Right ventricle myocardium inferior (tissue), 1 donor: ENCODE data around the gene GHRHR. TPM values are rescaled to one million over a fixed set of nuclear protein-coding genes. Genes with fewer than 3 reads are reported as not detected.

Experiments used
- ATAC-seq: fragments of 200-7000 bp; cut with Tn5 transposase; one replicate; pipeline ENCODE4 v1.9.1; 2020; ENCODE audit warnings: mild to moderate bottlenecking, moderate library complexity
- DNase-seq: peaks from one replicate; pipeline ENCODE4 v3.0.0; 2021; ENCODE audit errors: missing footprints
- intact Hi-C: fragments of 100-400 bp; cut with DNase I; formaldehyde crosslinking; loops from one replicate; pipeline ENCODE4 v1.11.0; 2022
- total RNA-seq: library from RNA; stranded (reverse); fragmentation: NEBNext Ultra II Directional; extraction: Animal tissue kit (Norgen Biotek cat#: 25700); gene quantifications from one replicate; pipeline ENCODE4 v1.2.1, GENCODE V29; 2021
- donor health status: DM: no; HTN: yes; CAD: no; lungs with severe emphysema.

The GHRHR gene
- total RNA-seq, 1 donor from 2014 or later = not detected

- no peak for ATAC-seq
- DNase-seq = no peak
- intact Hi-C loops = no loop called here
Observed at GRCh38 chr7:30925913-30926312, 37.8 kb upstream of the GHRHR start.

- DNase-seq = no peak
- ATAC-seq = no peak
- intact Hi-C loops = no loop called here
Observed at GRCh38 chr7:30926313-30926712, 37.4 kb upstream of the GHRHR start.

GRCh38 chr7:30927040-30927439 lies 36.7 kb upstream of the GHRHR start:
- intact Hi-C loops = no loop called here
- ATAC-seq = no peak
- no peak for DNase-seq

GRCh38 chr7:30927559-30927958 lies 36.2 kb upstream of the GHRHR start:
- intact Hi-C loops = no loop called here
- no peak for DNase-seq
- ATAC-seq = no peak

- no peak for ATAC-seq
- intact Hi-C loops = no loop called here
- DNase-seq = no peak
Observed at GRCh38 chr7:30928254-30928872, 35.4 kb upstream of the GHRHR start.

- DNase-seq (no peak), ATAC-seq (no peak)
- intact Hi-C loops = no loop called here
Observed at GRCh38 chr7:30929686-30930085, 34.1 kb upstream of the GHRHR start.

- peak; percentile 56 for ATAC-seq
- intact Hi-C loops = no loop called here
- DNase-seq = no peak
Observed at GRCh38 chr7:30930621-30931020, 33.1 kb upstream of the GHRHR start.

- DNase-seq (no peak), ATAC-seq (peak; percentile 50)
- intact Hi-C loops = no loop called here
Observed at GRCh38 chr7:30931161-30931928, 32.4 kb upstream of the GHRHR start.

GRCh38 chr7:30931929-30932540 lies 31.7 kb upstream of the GHRHR start:
- ATAC-seq (no peak), DNase-seq (no peak)
- intact Hi-C loops = no loop called here

GRCh38 chr7:30932562-30932961 lies 31.2 kb upstream of the GHRHR start:
- no peak for DNase-seq
- intact Hi-C loops = no loop called here
- ATAC-seq = no peak

- ATAC-seq (no peak), DNase-seq (no peak)
- intact Hi-C loops = no loop called here
Observed at GRCh38 chr7:30933124-30933974, 30.4 kb upstream of the GHRHR start.

- ATAC-seq (no peak), DNase-seq (no peak)
- intact Hi-C loops = no loop called here
Observed at GRCh38 chr7:30934225-30934624, 29.5 kb upstream of the GHRHR start.

- peak; percentile 20 for ATAC-seq
- intact Hi-C loops = loop anchor here (5.0 kb wide), 1 partner anchor 37 kb away; no protein-coding TSS in a partner anchor
- no peak for DNase-seq
Observed at GRCh38 chr7:30934732-30935568, 28.8 kb upstream of the GHRHR start.

GRCh38 chr7:30935569-30935877 lies 28.2 kb upstream of the GHRHR start:
- ATAC-seq (peak; percentile 4), DNase-seq (no peak)
- intact Hi-C loops = loop anchor here (5.0 kb wide), 1 partner anchor 37 kb away; no protein-coding TSS in a partner anchor

GRCh38 chr7:30936650-30937245 lies 27.0 kb upstream of the GHRHR start:
- intact Hi-C loops = loop anchor here (5.0 kb wide), 1 partner anchor 36 kb away; no protein-coding TSS in a partner anchor
- DNase-seq (no peak), ATAC-seq (no peak)

GRCh38 chr7:30937416-30937815 lies 26.3 kb upstream of the GHRHR start:
- DNase-seq = no peak
- no peak for ATAC-seq
- intact Hi-C loops = loop anchor here (5.0 kb wide), 1 partner anchor 35 kb away; no protein-coding TSS in a partner anchor

GRCh38 chr7:30938435-30939316 lies 25.1 kb upstream of the GHRHR start:
- DNase-seq (peak; percentile 91), ATAC-seq (peak; percentile 85)
- intact Hi-C loops = loop anchor here (5.0 kb wide), 1 partner anchor 34 kb away; no protein-coding TSS in a partner anchor
